GM18873 (cell line): ENCODE measurements around the gene KIF19.
"Not testable (repeated sequence)": the region's sequence is repeated elsewhere in the genome, so short reads cannot be mapped to it uniquely, and the experiment has no call there.

Experiments
- ATAC-seq: cut with Tn5 transposase; IDR thresholded peaks from one replicate; pipeline ENCODE4 v1.9.1; 2021; ENCODE audit warnings: mild to moderate bottlenecking, moderate library complexity, moderate number of reproducible peaks; ENCODE audit not compliant: unreplicated experiment, low FRiP score

Gene KIF19

GRCh38 chr17:74387365-74388218, 61.6 kb downstream of the KIF19 start:
- ATAC-seq: no peak

GRCh38 chr17:74389084-74389753, 63.2 kb downstream of the KIF19 start:
- ATAC-seq: no peak

GRCh38 chr17:74389937-74390679, 64.1 kb downstream of the KIF19 start:
- ATAC-seq: no peak

- no peak for ATAC-seq
Observed at GRCh38 chr17:74390680-74391653, 64.9 kb downstream of the KIF19 start.

- no peak for ATAC-seq
Observed at GRCh38 chr17:74391771-74392170, 65.7 kb downstream of the KIF19 start.

- ATAC-seq: no peak
Observed at GRCh38 chr17:74392848-74393247, 66.8 kb downstream of the KIF19 start.

- no peak for ATAC-seq
Observed at GRCh38 chr17:74393346-74393942, 67.4 kb downstream of the KIF19 start.

- ATAC-seq: no peak
Observed at GRCh38 chr17:74394275-74394950, 68.4 kb downstream of the KIF19 start.

GRCh38 chr17:74394977-74395376, 69.0 kb downstream of the KIF19 start:
- no peak for ATAC-seq

- ATAC-seq: no peak
Observed at GRCh38 chr17:74396567-74396966, 70.5 kb downstream of the KIF19 start.

- no peak for ATAC-seq
Observed at GRCh38 chr17:74402048-74402447, 76.0 kb downstream of the KIF19 start.

- ATAC-seq: no peak
Observed at GRCh38 chr17:74403512-74404137, 77.6 kb downstream of the KIF19 start.

- ATAC-seq: no peak
Observed at GRCh38 chr17:74404218-74404617, 78.2 kb downstream of the KIF19 start.

GRCh38 chr17:74404789-74405188, 78.8 kb downstream of the KIF19 start:
- no peak for ATAC-seq

GRCh38 chr17:74405311-74405710, 79.3 kb downstream of the KIF19 start:
- not testable (repeated sequence) for ATAC-seq
